Activated CD8-positive, alpha-beta memory T cell treated with anti-CD3 and anti-CD28 coated beads, Interleukin-2, amount 50 U/mL, for 4 hours (primary cell): ENCODE results near the gene E2F7.

Source experiments
- DNase-seq: peaks from one replicate; pipeline ENCODE4 v3.0.0-alpha.2; 2020

The E2F7 gene

DNA sequence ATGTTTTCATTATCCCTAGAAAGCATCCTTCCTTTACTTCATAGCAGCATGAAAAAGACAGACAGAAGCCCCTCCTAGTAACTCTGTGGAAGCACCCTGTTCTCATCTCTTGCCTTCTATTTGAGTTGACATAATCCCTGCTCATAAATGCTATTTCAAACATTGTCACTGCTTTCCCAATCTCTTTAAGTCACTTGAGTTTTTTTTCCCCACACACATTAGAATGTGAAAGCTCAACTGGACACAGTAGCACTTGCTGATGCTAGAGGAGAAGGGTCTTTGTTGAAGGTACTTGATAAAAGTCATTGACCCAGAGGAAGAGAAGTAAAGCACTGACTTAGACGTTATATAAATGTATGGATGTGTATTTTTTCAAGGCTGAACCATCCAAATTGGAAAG lies 3.0 kb downstream of the E2F7 start:
- no peak for DNase-seq

DNA sequence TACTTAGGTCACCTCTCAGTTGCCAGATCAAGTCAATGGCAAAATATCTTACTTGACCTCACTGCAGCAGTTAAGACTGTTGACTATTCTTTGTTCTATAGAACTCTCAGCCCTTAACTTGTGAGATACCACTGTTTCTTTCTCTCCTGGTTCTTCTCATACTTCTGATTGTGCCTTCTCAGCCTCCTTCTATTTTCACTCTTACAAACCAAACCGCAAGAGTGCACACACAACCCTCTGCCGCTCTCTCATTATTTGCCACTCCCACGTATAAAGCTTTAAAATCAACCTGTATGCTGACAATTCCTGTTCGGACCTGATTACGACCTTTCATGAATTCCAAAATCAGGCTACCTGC lies 4.5 kb downstream of the E2F7 start:
- no peak for DNase-seq

DNA sequence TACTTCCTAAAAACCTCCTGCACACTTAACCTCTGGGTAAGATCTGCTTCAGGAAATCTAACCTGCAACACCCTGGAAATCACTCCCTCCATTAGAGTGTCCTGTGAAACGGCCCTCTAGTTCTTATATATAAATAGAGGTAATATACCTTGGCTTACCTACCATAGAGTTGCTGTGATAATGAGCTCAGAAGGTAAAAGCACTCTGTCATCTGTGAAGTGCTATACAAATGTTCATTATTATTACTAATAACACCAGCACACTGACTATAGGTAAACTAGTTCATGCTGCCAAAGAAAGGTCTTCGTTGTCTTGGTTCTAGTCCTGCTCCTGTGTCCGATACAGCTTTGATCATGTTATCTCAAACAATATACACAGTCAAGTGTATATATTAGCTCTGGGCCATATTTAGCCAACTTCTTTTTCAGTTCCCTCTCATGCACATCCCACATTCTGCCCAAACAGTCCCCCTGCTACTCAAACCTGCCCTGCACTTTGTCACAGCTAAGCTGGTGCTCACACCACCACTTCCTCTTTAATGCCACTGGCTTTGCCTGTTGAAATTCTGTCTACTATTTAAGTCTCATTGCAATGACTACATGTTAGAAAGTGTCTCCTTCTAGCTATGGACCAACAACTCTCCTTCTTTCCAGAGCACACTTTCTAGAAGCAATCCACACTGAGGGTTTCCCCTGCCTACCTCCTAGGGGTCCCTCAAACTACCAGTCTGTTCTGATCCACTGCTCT lies 5.1 kb downstream of the E2F7 start:
- DNase-seq, result no peak

DNA sequence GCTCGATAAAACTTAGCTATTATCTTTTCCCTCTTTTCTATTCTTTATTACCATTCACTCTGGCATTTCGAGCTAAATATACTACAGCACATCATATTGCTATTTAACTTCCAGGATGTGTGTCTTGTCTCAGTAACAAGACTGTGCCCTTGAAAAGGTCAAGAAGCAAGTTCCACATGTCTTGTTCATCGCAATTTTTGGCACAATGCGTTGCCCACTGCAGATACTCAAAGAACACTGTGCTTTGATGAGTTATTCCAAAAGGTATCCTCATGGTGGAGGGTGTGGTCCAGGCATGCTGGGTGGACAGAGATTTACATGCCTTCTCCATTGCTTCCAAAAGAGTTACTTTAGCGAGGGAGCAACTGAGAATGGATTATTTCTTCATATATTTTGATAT lies 6.6 kb downstream of the E2F7 start:
- DNase-seq, result no peak

DNA sequence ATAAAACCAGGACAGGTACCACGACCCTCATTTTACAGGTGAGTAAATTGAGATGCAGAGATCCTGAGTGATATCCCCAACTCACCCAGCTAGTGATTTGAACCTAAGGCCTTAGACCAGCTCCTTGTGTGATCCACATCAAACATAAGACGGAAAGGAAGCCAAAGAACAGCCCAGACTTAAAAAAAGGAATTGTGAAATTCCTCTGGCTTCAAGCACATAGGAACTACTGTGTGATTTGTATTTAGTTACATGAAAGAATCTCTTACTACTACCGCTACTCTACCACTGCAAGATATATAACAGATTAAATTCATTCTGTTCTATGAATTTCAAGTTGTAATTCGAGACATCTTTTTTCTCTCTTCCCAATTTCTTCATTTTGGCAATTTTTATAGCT lies 10.5 kb downstream of the E2F7 start:
- no peak for DNase-seq

DNA sequence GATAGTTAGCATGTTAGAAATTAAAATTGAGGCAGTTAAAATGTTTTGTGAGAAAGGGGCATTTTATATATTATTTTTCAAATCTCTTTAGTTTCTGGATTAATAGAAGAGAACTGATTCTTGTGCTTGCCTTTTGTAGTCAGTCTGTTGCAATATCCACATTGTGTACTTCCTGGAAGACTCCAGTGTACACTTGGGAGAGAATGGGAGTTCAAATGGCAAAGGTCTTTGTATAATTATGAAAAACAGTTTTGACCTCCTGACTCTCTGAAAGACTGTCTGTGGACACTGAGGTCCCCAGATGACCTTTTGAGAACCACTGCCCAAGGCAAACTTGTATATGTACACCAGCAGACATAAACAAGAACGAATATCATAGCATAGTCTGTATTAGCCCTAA lies 12.1 kb downstream of the E2F7 start:
- no peak for DNase-seq

DNA sequence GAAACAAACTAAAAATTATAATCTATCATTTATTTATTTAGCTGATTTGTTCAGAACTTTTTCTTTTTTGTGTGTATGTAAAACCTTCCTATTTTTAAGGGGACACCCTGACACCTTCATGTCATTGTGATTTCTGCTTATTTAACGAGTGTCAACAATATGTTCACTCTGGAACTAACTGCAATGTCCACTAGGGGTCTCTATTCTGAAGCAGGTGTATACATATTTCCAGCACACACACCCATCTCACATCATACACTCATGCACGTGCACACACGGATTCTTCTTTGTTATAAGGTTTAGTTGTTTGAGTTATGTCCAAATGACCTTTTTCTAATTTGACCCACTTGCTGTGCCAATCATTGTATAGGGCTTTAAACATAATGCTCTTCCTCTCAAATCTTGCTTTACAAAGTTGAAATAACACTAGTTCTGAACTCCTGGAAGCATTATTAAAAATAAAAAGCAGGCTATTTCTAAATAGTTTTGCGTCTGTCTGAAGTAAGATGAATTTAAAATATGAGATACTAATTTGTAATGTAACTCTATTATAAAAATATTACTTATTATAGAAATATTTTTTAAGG lies 15.5 kb downstream of the E2F7 start:
- no peak for DNase-seq

DNA sequence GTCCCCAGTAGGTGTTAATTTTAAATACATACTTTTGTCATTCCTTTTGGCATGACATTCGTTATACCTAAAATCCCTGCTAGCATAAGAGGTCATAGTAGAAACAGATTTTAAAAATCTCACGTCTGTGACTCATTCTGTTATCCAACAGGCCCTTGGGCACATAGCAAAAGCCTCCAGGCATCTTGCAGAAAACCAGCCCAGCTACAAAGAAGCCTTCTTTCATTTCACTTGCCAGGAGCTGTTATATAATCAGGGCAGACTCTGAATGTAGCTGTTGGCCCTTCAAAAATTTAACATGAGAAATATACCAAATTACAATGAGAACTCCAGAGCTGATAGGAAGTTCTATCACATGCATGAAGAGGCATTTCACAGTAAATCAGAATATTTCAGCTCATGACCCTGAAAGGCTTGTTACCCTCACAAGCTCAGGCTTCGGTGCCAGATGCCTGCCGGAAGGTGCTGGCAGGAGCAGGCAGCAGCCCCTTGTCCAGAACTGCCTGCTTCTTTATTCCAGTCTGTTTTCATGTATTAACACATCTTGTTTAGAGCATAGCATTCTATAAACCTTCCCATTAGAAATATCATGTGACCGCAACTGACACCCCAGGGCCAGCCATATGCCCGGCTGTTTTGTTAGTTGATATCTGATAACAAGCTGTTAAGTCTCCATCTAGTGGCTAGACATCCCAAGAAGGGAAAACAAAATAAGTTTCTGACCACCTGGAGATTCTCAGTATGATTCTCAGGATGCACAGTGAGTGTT lies 17.8 kb downstream of the E2F7 start:
- DNase-seq, result no peak

DNA sequence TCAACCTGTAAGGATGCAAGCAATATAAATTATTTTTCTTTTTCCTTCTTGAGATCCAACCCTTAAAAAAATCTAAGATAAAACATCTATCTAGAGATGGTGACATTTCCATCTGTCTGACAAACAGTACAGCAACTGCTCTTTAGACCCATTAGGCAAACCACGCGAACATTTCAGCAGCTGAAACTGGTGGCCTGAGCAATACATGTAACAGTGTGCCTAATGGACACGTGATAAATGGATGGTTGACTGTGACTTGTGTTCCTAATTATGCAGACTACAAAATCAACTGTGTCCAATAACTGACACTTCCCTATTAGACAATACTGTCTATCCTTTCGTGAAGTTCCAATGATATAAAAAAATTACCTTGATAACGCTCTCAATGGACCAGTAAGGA lies 18.9 kb downstream of the E2F7 start:
- no peak for DNase-seq

DNA sequence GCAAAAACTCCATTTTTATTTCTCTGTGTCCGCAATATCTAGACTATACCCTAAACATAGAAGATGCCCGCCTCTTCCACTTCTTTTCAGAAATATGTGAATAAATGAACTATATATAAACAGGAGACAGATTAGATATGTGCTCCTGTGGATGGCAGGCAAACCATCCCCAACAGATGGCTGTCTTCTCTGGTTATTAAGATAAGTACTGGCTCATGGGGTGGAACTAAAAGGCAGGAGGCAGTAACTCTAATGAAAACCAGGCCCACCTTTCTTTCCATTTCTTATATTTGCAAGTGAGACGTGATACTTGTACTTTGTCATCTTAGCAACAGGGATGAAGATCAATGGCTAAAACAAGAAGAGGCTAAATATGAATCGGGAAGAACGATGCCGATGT lies 20.2 kb downstream of the E2F7 start:
- no peak for DNase-seq

DNA sequence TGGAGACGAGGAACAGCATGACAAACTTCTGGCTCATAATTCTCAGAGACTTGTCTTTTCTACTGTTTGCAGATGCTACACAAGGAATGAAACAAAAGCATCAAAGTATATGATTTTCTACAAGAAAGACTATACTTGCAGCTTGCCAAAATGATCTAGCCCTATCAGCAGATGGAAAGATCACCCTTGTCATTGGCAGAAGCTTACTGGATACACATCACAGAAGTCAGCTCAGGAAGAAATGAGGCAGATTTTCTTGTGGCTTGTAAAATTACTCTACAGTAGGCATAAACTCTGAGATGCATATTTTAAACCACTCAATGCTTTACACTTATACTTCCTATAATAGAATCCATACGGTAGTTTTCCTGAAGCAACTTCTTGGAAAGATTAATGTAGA lies 20.6 kb downstream of the E2F7 start:
- DNase-seq, result no peak

DNA sequence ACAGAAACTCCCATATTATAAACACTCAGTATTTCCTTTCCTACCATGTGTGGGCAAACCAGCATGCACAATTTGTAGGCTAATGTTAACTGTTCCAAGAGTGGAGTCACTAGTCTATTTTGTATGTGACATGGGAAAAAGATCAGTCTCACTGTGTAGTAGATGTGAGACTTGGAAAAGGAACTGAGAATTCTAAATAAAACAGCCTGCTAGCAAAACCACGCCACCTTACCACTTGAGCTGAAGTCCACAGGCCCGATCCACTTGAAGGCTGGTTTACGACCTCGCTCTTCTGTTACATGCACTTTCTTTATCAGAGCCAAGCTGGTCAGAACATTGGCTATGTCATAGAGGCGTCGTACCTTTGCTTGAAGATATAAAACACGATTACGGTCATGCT lies 22.5 kb downstream of the E2F7 start:
- no peak for DNase-seq

DNA sequence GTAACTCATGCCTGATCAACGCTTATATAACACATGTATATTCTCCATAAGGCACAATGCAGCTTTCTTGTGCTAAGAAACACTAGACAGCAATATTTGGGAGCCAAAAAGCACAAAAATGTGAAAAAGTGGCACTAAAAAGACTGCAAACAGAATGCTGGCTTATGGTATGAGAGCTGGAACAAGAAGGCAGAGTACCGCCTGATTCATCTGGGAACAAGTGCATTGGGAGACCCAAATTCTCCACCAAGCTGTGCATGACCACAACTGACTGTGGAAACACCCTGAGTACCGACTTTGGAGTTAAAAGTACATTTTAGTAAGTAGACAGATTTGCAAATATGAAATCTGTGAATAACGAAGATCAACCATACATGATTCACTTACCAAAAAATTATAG lies 25.1 kb downstream of the E2F7 start:
- no peak for DNase-seq

DNA sequence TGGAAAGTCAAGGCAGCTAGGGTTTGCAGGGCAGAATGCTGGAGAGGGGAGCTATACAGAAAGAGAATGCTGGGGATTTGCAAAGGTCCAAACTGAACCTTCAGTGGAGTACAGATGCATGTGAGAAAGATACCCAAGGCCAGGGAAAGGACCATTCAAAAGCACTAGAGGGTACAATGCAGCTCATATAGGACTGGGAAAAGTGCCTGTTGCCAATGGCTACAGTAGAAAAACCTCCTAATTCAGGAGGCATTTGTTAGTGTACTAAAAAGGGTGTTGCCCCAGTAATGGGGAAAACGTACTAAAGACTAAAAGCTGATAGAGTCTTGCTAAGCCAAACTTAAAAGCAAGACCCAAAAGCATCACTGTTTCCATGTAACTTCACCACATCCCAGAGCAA lies 30.1 kb downstream of the E2F7 start:
- DNase-seq, result no peak

DNA sequence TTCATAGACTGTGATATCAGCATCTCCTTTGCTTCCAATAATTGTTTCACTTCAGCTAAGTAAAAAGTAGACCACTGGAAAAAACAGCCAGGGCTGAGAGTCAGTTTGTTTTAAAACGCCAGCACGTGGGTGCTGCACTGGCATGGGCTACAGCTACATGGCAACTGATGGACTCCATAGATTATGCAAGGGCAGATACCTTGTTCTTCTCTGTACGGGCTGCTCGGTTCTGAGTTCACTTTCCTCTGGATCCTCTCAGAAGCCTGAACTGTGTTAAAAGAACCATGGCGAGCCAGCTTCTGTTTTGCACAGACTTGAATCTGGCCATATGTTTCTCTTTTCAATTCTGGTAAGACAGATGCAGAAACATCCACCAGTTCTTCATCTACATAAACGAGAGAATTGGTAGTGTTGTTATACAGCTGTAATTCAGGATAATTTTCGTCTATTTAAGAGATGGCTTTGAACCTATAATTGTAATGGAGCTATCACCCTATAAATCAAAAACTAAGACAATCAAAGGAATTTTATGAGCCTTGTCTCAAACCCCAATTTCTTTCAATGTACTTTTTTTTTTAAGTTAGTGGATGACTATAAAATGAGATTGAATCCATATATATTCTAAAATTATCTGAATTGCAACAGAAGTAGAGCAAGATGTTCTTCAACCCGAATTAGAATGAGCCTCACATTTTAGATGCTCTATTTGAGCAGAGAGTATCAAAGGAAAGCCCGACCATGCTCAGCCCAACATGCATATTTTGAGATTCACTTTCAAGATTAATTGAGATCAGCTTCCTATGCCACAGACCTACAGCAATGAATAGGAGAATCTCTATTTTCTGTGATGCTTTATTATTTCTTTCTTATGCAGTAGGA lies 31.5 kb downstream of the E2F7 start:
- no peak for DNase-seq

DNA sequence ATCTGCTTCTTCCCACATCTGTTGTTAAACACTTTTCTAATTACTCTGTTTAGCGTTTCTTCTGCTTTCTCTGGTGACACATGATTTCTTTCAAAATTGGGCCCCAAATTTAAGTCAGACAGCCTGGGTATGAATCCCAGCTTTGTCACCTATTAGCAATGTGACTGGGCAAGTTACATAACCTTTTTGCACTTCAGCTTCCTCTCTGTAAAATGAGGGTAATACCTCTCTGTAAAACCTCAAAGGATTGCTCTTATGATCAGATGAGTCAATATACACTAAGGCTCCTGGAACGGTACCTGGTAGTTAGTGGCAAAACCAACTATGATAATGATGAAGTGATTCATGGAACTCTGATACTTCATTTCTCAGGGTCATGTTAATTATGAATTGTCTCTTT lies 33.0 kb downstream of the E2F7 start:
- no peak for DNase-seq

DNA sequence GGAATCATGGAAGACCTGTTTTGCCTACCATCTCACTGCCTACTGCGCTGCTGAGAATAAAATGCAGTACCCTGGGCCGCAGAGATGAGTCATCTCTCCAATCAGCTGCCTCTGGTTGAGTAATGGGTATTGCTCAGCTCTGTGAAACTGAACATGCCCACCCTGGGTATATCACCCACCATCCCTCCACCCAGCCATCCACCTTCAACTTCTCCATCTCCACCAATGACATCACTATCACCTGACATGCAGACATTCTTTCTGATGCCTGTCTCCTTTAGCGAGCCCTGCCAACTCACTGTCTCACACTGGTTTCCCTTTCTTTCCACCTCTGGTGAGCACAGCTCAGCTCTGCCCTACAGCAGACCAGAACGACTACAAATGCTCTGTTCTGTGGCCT lies 33.6 kb downstream of the E2F7 start:
- no peak for DNase-seq

DNA sequence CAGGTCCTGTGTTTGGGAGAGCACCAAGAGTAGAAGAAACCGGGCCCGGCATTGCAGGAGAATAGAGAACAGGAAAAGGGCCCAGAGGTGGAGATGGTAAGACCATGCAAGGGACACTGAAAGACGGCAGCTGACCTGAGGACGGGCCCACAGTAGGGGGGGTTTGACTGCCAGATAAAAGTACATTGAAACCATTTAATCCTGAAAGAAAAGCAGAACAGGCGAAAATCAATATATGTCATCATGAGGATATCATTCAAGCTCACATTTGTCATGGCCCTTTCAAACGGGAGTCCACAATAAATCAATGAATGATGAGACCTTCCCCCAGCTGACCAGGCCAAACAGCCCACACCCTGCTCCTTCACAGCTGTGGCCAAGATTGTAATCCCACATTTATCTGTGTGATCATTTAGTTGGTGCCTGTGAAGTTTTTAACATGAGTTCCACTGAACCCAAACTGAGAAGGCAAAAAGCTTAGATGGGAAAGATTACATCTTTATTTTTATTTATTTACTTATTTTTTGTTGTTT lies 39.5 kb downstream of the E2F7 start:
- DNase-seq, result no peak

DNA sequence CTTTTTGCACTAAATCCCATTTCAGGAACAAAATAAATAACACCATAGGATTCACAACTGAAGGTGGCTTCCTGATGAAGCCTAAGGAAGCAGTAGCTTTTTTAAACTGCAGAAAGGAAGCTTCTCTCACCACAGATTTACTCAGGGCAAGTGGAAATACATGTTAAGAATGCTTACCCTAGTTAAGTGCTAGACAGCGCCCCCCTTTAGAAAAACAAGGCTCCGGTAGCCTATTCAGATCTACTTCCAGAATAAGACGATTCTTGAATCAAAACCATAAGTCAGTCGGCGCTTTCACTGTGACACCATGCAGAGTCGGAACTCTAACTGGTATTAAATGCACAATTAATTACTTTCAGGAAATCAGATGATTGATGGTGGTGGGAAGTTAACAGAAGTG lies 41.9 kb downstream of the E2F7 start:
- no peak for DNase-seq

DNA sequence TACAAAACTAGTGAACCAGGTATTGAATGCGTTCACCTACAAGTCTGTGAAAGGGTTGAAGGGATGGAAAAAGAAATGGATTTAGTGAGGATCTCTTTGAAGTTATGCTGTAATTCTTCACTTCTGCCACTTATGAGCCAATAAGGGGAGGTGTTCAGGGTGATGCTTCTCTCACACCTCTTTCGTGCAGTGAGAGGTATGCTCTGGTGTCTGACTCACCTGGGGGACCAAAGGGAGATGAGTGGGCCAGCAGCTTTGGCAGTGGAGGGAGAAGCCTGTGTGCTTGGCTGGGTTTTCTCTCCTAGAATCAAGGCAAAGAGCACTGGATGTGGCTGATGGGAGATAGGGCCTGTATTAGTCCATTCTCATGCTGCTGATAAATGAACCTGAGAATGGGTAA lies 45.4 kb downstream of the E2F7 start:
- no peak for DNase-seq

DNA sequence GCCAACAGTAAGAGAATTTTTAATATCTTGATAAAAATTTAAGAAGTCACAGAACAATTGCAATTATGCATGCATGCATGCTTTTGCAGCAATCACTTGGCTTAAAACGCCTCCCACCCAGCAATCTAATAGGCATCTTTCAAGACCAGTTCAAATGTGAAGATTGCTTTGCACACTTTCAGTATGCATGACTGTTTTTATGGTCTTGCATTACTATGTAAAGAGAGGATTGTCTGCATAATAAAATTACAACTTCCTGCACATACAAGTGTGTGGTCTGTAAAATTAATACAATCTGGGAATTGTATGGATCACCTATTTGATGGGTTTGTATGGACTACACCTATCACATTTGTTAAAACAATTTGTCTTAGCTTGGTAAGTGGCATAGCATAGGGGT lies 48.8 kb downstream of the E2F7 start:
- DNase-seq, result no peak

DNA sequence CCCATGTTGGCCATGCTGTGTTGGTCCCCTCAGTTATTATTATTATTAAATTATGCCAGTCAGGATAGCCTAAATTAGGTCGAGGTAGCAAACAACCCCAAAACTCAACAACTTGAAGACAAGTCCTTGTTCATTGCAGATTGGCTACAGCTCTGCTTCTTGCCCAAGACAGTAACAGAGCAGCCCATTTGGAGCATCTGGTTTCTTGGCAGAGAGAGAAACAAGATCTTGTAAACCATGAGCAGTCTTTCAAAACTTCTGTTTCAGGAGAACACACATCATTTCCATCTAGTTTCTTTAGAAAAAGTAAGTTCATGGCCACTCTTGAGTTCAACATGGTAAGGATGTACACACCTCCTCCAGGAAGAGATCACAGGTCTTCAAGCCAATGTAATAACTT lies 52.3 kb downstream of the E2F7 start:
- DNase-seq, result no peak
